ENCODE results near the gene EIF4E1B.

- no peak for TF ChIP-seq POLR2A (IDR thresholded peaks at IDR 0.05)
- no peak for TF ChIP-seq CTCF (IDR thresholded peaks at IDR 0.05 in 8 of 11, conservative IDR thresholded peaks at IDR 0.05 in 3 of 11)
These were observed 8.7 kb downstream of the EIF4E1B start for GRCh38 chr5:176639208-176639607.

Data from spleen (tissue), 7 donors.